HG02870 (cell line): ENCODE results near the gene SIPA1L3.
"Not testable (repeated sequence)": the region's sequence is repeated elsewhere in the genome, so short reads cannot be mapped to it uniquely, and the experiment has no call there.

ENCODE experiments used
- ATAC-seq: cut with Tn5 transposase; IDR thresholded peaks from one replicate; pipeline ENCODE4 v1.9.1; 2021; ENCODE audit warnings: mild to moderate bottlenecking, moderate library complexity; ENCODE audit not compliant: unreplicated experiment

Gene SIPA1L3

GRCh38 chr19:37907735-37908455, 887 bp downstream of the SIPA1L3 start:
- no peak for ATAC-seq

- no peak for ATAC-seq
Measured at GRCh38 chr19:37909661-37910199, 2.7 kb downstream of the SIPA1L3 start.

GRCh38 chr19:37914908-37915307, 7.9 kb downstream of the SIPA1L3 start:
- ATAC-seq = no peak

GRCh38 chr19:37920591-37921450, 13.8 kb downstream of the SIPA1L3 start:
- ATAC-seq = no peak

- not testable (repeated sequence) for ATAC-seq
Measured at GRCh38 chr19:37924573-37924972, 17.6 kb downstream of the SIPA1L3 start.

GRCh38 chr19:37925212-37925611, 18.2 kb downstream of the SIPA1L3 start:
- no peak for ATAC-seq

- ATAC-seq = no peak
Measured at GRCh38 chr19:37926255-37926654, 19.2 kb downstream of the SIPA1L3 start.

GRCh38 chr19:37926711-37927110, 19.7 kb downstream of the SIPA1L3 start:
- ATAC-seq = no peak

GRCh38 chr19:37928527-37929286, 21.7 kb downstream of the SIPA1L3 start:
- ATAC-seq = no peak

GRCh38 chr19:37929355-37929923, 22.4 kb downstream of the SIPA1L3 start:
- no peak for ATAC-seq

- ATAC-seq = no peak
Measured at GRCh38 chr19:37930416-37930815, 23.4 kb downstream of the SIPA1L3 start.

- ATAC-seq = no peak
Measured at GRCh38 chr19:37931881-37932655, 25.1 kb downstream of the SIPA1L3 start.

GRCh38 chr19:37932985-37933936, 26.3 kb downstream of the SIPA1L3 start:
- ATAC-seq = no peak

- no peak for ATAC-seq
Measured at GRCh38 chr19:37933937-37934358, 26.9 kb downstream of the SIPA1L3 start.

GRCh38 chr19:37935341-37935740, 28.3 kb downstream of the SIPA1L3 start:
- no peak for ATAC-seq

GRCh38 chr19:37936166-37936565, 29.2 kb downstream of the SIPA1L3 start:
- no peak for ATAC-seq

GRCh38 chr19:37936886-37937285, 29.9 kb downstream of the SIPA1L3 start:
- no peak for ATAC-seq

GRCh38 chr19:37938353-37938752, 31.3 kb downstream of the SIPA1L3 start:
- no peak for ATAC-seq
